Transverse colon (tissue), 3 donors: ENCODE data around the gene LIMK1.

Source experiments
- EP300 ChIP-seq: sonication (generic); formaldehyde crosslinking; IDR thresholded peaks from one replicate; pipeline ENCODE4 v1.6.1; 2017; ENCODE audit warnings: antibody characterized with exemption, low read depth
- POLR2A ChIP-seq: fragments of 450-650 bp; IDR thresholded peaks from one replicate; pipeline ENCODE4 v1.6.1; 2016; ENCODE audit warnings: antibody characterized with exemption, mild to moderate bottlenecking, moderate library complexity
- TF ChIP-seq, protein P1 (sequence below), 5 experiments: fragments of 200-600 bp in 3 of 5; fragments of 450-650 bp in 2 of 5; sonication (generic) in 3 of 5; IDR thresholded peaks; 1 replicate in 2 of 5; 2 replicates in 3 of 5; pipeline ENCODE4 v1.5.1; 2016 to 2017; ENCODE audit warnings: antibody characterized with exemption in 5 of 5, inconsistent platforms in 3 of 5, mild to moderate bottlenecking in 2 of 5, moderate library complexity in 1 of 5

DNA sequence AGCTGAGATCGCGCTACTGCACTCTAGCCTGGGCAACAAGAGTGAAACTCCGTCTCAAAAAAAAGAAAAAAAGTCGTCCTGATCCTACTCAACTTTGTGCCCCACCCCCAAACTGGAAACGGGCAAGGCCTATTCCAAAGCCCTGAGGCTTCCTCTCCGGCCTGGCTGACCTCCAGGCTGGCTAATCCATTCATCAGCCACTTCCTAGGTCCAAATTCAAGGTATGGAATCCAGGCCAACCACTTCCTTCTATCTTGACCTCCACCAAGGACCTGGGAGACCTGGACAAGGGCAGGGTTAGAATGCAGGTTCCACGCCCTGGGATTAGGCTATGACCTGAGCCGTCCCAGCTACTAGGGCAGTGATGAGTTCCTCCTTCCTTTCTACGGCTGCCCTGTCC is 70.1 kb downstream of the LIMK1 start:
- TF ChIP-seq, protein P1, sequence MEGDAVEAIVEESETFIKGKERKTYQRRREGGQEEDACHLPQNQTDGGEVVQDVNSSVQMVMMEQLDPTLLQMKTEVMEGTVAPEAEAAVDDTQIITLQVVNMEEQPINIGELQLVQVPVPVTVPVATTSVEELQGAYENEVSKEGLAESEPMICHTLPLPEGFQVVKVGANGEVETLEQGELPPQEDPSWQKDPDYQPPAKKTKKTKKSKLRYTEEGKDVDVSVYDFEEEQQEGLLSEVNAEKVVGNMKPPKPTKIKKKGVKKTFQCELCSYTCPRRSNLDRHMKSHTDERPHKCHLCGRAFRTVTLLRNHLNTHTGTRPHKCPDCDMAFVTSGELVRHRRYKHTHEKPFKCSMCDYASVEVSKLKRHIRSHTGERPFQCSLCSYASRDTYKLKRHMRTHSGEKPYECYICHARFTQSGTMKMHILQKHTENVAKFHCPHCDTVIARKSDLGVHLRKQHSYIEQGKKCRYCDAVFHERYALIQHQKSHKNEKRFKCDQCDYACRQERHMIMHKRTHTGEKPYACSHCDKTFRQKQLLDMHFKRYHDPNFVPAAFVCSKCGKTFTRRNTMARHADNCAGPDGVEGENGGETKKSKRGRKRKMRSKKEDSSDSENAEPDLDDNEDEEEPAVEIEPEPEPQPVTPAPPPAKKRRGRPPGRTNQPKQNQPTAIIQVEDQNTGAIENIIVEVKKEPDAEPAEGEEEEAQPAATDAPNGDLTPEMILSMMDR (IDR thresholded peaks at IDR 0.05): no peak
- no peak for TF ChIP-seq POLR2A
- TF ChIP-seq EP300: no peak
